Glutamatergic neuron (in vitro differentiated cells): ENCODE results near the gene PRPF40A. TPM values are rescaled to one million over a fixed set of nuclear protein-coding genes. Genes with fewer than 3 reads are reported as not detected.

Experiments
- DNase-seq: peaks from one replicate; pipeline ENCODE4 v3.0.0; 2022
- H3K27ac Mint-ChIP-seq: one replicate; pipeline ENCODE4 v1.8.0; 2020; ENCODE audit warnings: mild to moderate bottlenecking, mixed read lengths, inconsistent platforms; ENCODE audit not compliant: unreplicated experiment
- H3K27me3 Mint-ChIP-seq: one replicate; pipeline ENCODE4 v1.8.0; 2020; ENCODE audit warnings: mild to moderate bottlenecking, moderate library complexity, mixed read lengths, inconsistent platforms; ENCODE audit not compliant: unreplicated experiment
- H3K36me3 Mint-ChIP-seq: one replicate; pipeline ENCODE4 v1.8.0; 2020; ENCODE audit warnings: mild to moderate bottlenecking, mixed read lengths, inconsistent platforms; ENCODE audit not compliant: unreplicated experiment
- H3K4me1 Mint-ChIP-seq: one replicate; pipeline ENCODE4 v1.8.0; 2020; ENCODE audit warnings: mild to moderate bottlenecking, low read depth, mixed read lengths, inconsistent platforms; ENCODE audit not compliant: unreplicated experiment
- H3K4me3 Mint-ChIP-seq: one replicate; pipeline ENCODE4 v1.8.0; 2020; ENCODE audit warnings: mild to moderate bottlenecking, mixed read lengths, inconsistent platforms; ENCODE audit not compliant: unreplicated experiment
- H3K9me3 Mint-ChIP-seq: one replicate; pipeline ENCODE4 v1.8.0; 2020; ENCODE audit warnings: mild to moderate bottlenecking, moderate library complexity, mixed read lengths, inconsistent platforms; ENCODE audit not compliant: unreplicated experiment
- total RNA-seq: library from RNA; stranded (reverse); fragmentation: NEBNext Ultra II Directional; extraction: Animal tissue kit (Norgen Biotek cat#: 25700); gene quantifications from one replicate; pipeline ENCODE4 v1.2.1, GENCODE V29; 2021; ENCODE audit not compliant: unreplicated experiment
- TF ChIP-seq, protein P1 (sequence below): fragments of 200-600 bp; sonication (generic); IDR thresholded peaks from one replicate; pipeline ENCODE4 v1.5.0; 2021; ENCODE audit not compliant: partially characterized antibody, unreplicated experiment

PRPF40A gene
- total RNA-seq, 1 donor from 2014 or later, result 144 TPM

- Mint-ChIP-seq H3K27ac (no peak overlapping the region), H3K36me3 (no peaks in the 10 kb centered on the region), H3K4me3 (no peak overlapping the region), H3K9me3 (peaks cover 2% of the 10 kb centered on the region), H3K4me1 (peaks cover 2% of the 10 kb centered on the region), H3K27me3 (peaks cover 2% of the 10 kb centered on the region)
- TF ChIP-seq, protein P1, sequence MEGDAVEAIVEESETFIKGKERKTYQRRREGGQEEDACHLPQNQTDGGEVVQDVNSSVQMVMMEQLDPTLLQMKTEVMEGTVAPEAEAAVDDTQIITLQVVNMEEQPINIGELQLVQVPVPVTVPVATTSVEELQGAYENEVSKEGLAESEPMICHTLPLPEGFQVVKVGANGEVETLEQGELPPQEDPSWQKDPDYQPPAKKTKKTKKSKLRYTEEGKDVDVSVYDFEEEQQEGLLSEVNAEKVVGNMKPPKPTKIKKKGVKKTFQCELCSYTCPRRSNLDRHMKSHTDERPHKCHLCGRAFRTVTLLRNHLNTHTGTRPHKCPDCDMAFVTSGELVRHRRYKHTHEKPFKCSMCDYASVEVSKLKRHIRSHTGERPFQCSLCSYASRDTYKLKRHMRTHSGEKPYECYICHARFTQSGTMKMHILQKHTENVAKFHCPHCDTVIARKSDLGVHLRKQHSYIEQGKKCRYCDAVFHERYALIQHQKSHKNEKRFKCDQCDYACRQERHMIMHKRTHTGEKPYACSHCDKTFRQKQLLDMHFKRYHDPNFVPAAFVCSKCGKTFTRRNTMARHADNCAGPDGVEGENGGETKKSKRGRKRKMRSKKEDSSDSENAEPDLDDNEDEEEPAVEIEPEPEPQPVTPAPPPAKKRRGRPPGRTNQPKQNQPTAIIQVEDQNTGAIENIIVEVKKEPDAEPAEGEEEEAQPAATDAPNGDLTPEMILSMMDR, result no peak
- no peak for DNase-seq
Observed at GRCh38 chr2:152609699-152610098, 107.6 kb downstream of the PRPF40A start.

- H3K4me3 Mint-ChIP-seq, result no peak overlapping the region
- peaks cover 5% of the 10 kb centered on the region for H3K27me3 Mint-ChIP-seq
- H3K9me3 Mint-ChIP-seq, result peaks cover 2% of the 10 kb centered on the region
- H3K27ac Mint-ChIP-seq, result no peak overlapping the region
- TF ChIP-seq, protein P1, result no peak
- no peak for DNase-seq
- H3K36me3 Mint-ChIP-seq, result no peaks in the 10 kb centered on the region
- peaks cover 2% of the 10 kb centered on the region for H3K4me1 Mint-ChIP-seq
Observed at GRCh38 chr2:152609154-152609553, 108.1 kb downstream of the PRPF40A start.

DNA sequence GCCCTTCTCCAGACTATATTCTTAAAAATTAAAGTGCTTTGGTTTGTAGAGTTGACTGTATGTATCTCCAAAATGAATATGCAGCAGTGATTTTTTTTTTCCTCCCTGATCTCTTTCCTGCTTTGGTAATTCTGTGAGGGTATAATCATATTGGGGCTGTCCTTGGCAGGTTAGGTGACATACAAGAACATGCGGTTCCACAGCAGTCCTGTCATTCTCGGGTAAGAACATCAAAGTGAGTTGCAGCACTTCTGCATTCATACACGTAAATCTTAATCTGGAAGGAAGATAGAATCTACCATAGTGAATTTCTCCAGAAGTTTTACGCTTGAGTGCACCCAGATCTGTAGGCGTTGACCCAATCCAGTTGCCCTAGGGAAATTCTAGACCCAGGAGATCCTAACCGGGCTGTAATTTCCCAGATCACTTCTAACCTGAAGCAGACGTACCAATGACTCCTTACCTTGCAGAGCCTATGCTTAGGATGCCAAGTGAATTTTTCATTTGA is 109.4 kb downstream of the PRPF40A start:
- H3K4me3 Mint-ChIP-seq, result no peak overlapping the region
- no peak for DNase-seq
- peaks cover 7% of the 10 kb centered on the region for H3K27me3 Mint-ChIP-seq
- no peaks in the 10 kb centered on the region for H3K36me3 Mint-ChIP-seq
- peaks cover 2% of the 10 kb centered on the region for H3K4me1 Mint-ChIP-seq
- TF ChIP-seq, protein P1, result no peak
- no peak overlapping the region for H3K27ac Mint-ChIP-seq
- peaks cover 2% of the 10 kb centered on the region for H3K9me3 Mint-ChIP-seq

DNA sequence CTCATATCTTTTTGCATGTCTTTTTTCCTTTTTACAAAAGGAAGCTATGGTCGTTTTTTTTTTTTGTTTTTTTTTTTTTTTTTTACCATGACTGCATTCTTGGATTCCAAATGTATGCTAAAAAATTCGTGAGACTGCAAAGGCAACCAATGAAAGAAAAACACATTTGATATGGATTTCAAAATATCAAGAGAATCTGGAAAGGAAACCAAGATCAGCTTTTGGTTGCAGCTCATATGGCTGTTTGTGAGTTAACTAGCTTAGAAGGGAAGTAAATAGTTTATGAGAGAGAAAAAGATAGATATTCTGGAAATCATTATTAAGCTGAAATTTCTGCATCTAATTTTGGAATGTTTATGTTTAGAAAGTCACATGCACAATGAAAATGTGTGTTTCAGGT is 110.3 kb downstream of the PRPF40A start:
- Mint-ChIP-seq H3K4me1 (peaks cover 2% of the 10 kb centered on the region), H3K4me3 (no peak overlapping the region), H3K27ac (no peak overlapping the region), H3K36me3 (no peaks in the 10 kb centered on the region), H3K27me3 (peaks cover 8% of the 10 kb centered on the region), H3K9me3 (peaks cover 2% of the 10 kb centered on the region)
- TF ChIP-seq, protein P1, result no peak
- DNase-seq, result no peak

GRCh38 chr2:152606081-152606480 is 111.2 kb downstream of the PRPF40A start:
- DNase-seq, result no peak
- no peak overlapping the region for H3K27ac Mint-ChIP-seq
- no peak overlapping the region for H3K4me3 Mint-ChIP-seq
- H3K4me1 Mint-ChIP-seq, result peaks cover 2% of the 10 kb centered on the region
- TF ChIP-seq, protein P1, result no peak
- no peaks in the 10 kb centered on the region for H3K36me3 Mint-ChIP-seq
- H3K27me3 Mint-ChIP-seq, result peaks cover 8% of the 10 kb centered on the region
- peaks cover 2% of the 10 kb centered on the region for H3K9me3 Mint-ChIP-seq
